Fibroblast of peridontal ligament (primary cell): ENCODE measurements around the gene GHRHR.

ENCODE experiments used
- DNase-seq: peaks from one replicate; pipeline ENCODE4 v3.0.0-alpha.2; 2010; ENCODE audit errors: extremely low read depth

Gene GHRHR

DNA sequence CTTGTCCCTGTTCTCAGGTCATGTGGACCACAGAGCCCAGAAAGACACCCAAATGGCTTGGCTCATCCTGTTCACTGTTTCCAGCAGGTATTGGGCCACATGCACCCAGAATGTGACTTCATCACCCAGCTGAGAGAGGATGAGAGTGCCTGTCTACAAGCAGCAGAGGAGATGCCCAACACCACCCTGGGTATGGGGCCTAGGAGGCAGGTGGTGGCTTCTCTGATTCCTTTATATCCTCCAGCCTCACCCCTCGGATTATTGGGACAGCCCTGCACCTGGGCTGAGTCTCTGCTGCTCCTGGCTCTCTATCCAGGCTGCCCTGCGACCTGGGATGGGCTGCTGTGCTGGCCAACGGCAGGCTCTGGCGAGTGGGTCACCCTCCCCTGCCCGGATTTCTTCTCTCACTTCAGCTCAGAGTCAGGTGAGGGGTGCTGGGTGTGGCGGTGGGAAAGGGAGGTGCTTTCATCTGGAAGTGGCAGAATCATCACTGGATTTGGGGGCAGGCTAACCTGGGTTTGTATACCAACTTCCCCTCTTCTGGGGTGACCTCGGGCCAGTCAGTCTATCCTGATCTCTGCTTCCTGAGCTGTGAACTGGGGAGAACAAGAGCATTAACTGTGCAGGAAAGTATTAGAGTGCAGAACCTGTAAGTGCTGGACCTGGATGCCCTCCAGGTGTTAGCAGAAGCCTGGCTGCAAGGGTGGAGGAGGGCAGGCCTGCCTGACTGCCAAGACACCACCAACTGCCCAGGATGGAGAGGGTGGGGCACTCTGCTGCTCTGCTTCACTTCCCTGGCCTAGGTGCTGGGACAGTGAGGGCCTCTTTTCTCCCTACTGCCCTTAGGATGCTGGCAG, 5.2 kb downstream of the GHRHR start:
- no peak for DNase-seq

DNA sequence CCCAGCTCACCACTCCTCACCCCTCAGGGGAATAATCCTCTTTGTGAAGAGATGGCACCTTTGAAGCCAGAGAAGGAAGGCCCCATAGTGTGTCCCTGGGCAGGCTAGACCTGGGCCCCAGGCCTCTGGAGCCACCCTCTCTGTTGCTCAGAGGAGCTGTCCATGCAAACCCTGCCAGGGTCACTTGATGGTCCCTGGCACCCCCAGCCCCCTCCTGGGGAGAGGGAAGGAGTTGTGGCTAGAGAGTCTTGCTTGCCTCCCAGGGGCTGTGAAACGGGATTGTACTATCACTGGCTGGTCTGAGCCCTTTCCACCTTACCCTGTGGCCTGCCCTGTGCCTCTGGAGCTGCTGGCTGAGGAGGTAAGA, 5.8 kb downstream of the GHRHR start:
- DNase-seq, result no peak

DNA sequence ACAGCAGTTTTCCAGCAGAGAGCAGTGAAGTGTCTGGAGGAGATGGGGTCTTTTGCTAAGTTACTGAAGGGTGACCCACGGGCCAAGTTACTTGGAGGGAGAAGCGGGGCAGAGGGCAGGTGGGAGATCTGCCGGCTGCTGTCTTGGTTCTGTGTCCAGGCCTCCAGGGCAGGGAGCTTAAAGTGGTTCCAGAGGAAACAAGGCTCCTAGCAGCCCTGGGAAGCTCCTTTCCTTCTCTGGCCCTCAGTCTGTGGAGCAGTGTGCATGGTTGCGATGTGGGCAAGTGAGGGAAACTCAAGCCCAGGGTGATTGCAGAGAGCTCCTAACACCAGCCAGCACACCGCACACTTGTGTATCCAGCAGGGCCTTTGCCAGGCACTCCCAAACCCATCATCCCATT, 6.3 kb downstream of the GHRHR start:
- DNase-seq, result no peak

DNA sequence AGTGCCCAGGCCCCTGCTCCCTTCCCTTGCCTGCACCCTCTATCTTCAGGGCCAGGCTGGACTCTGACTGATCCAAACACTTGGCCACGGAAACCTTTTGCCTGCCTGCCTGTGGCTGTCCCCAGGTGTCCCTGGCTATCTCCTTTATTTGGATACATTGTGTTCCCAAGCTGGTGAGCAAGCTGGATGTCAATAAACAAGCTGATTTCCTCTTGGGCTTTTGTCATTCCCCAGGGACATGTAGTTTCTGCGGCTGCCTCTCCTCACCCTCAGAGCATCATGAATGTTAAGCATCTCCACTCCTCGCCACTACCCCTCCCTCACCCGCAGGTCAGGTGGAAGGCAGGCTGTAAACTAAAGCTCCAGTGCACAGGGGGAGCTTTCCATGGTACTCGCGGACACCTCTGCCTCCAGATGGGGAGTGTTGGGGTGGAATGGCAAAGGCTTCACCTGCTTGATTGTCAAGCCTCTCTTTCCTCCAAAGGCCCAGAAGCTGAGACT, 6.9 kb downstream of the GHRHR start:
- no peak for DNase-seq

DNA sequence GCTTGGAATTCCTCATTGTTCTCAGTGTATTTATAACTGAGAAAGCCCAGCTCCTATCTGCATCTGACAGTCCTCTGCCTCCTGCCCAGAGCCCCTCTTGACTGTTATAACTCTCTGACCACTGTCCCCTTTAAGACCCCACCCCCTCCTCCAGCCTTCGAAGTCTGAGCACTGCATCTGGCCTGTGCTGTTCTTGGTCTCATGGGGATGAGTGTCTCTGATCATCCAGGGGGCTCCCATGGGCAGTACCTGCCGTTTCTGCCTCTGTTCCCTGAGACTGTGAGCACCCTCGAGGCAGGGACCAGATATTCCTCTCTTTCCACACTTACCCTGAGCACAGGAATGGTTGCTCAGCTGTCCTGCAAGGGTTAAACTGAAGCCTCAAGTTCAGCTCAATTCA, 7.7 kb downstream of the GHRHR start:
- DNase-seq, result no peak

DNA sequence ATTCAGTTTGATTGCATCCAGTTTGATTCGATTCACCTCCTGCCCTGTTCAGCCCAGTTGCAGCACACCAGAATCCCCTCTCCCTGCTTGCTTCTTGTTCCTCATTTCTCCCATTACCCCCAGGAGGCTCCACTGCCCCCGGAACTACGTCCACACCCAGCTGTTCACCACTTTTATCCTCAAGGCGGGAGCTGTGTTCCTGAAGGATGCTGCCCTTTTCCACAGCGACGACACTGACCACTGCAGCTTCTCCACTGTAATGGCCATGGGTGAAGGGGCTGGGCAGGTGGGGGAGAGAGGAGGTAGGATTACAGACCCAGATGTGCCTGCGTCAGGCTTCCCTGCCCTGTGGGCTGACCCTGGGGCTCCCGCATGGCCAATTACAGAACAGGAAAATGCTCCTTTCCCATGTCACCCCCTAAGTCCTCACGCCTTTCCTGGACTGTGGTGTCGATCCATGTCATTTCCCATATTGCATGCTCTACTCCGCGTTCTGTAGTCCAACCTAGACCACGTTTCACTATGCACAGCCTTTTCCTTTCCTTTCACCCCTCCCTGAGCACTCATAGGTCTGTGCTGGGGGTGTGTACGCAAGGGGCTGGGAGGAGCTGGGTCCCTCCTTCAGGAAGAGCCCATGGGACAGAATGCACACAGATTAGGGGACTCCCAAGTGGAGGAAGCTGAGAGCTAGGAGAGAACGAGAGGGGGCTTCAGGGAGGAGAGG, 8.2 kb downstream of the GHRHR start:
- DNase-seq, result no peak

DNA sequence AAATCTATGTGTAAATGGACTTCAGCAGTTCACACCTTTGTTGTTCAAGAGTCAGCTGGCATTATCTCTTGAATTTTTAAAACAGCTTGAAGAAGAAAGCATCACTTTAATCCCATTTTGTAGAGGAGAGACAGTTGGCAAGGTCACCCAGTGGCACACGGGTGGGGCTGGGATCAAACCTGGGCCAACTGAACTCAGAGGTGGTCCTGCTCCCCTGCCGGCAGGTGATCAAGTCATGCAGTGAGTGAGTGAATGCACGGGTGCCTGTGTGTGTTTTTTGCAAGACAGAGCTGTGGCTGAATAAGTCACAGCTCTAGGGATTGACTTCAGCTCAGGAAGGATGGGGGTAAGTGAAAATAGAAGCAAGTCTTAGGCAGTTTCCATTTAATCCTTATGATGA, 9.5 kb downstream of the GHRHR start:
- DNase-seq, result no peak

DNA sequence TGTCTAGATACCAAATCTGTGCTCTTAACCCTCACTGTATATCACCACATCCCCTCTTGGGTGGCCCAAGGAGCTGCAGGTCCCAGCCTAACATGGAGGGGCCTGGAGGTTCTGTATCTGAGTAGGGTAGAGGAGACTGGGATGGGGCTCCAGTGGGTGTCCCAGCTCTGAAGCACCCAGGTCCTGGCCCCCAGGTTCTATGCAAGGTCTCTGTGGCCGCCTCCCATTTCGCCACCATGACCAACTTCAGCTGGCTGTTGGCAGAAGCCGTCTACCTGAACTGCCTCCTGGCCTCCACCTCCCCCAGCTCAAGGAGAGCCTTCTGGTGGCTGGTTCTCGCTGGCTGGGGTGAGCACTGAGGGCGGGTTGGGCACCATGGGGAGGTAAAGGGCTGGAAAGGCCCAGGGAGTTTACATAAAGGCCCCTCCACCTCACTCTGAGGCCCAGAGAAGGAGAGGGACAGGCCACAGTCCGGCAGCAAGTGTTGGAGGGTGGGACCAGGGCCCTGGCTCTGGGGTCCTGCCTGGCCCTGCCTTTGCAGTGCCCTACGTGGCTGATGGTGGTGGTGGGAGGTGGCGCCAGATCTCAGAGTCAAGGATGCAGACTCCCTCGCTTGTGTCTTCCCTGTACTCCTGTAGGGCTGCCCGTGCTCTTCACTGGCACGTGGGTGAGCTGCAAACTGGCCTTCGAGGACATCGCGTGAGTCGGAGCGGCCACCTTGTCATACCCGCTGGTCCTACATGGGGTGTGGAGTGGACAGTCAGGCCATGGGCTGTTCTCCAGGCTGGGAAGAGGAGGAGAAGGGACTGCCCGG, 10.2 kb downstream of the GHRHR start:
- no peak for DNase-seq

DNA sequence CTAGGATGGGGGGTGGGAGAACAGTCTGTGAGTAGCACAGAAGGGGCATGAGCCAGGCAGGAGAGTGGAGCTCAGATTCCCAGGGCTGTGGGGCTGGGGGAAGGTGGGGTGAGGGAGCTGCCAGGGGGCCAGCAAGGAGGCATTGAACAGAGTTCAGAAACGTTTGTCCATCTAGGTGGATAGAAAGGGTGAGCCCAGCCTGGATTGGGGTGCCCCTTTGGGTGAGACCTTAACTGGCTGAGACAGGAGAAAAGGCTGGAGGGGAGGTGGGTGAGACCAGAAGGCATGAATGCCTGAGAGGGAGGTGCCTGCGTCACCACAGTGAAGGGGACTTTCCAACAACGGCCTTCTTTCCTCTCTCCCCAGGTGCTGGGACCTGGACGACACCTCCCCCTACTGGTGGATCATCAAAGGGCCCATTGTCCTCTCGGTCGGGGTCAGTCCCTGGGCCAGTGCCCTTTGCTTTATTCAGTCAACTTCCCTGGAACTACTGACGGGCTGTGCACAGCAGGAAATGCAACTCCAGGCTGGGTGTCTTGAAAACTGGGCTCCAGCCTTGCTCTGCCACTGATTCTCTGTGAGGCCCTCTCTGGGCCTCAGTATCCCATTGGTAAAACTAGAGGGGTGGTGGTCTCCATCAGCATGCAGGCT, 11.0 kb downstream of the GHRHR start:
- peak; percentile 20 for DNase-seq

DNA sequence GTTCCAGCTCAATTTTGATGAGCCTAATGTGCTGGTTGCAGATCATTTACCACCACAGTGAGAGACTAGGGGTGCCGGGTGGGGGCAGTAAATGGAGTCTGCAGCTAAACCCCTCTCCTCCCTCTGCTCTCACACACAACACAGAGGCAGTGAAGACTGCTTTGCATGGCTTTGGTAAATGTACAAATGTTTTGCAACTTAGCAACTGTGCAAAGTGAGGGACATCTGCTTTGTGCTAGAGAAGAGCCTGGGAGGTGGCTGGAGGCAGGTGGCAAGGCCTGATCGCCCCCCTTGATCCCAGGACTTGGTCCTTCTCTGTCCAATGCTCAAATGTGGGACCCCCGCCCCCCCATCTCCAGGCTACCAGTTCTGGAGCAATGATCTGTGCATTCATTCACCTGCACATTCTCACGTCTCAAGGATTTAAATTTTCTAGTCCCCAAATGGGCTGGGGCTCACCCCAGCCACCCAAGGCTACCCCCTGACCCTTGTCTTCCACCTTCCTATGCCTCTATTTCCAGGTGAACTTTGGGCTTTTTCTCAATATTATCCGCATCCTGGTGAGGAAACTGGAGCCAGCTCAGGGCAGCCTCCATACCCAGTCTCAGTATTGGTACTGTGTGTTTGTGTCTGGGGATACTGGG, 11.6 kb downstream of the GHRHR start:
- DNase-seq, result no peak

DNA sequence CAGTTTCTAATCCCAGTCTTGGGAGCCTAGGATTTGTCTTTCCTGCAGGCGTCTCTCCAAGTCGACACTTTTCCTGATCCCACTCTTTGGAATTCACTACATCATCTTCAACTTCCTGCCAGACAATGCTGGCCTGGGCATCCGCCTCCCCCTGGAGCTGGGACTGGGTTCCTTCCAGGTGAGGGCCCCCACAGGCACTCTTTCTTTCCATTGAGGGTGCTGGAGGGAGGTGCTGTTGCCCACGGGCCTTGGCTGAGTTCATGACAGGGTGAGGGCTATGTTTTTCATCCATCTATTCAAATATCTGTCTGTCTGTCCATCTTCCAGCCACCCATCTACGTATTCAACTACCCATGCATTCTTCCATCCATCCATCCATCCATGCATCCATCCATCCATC, 12.6 kb downstream of the GHRHR start:
- DNase-seq, result no peak

DNA sequence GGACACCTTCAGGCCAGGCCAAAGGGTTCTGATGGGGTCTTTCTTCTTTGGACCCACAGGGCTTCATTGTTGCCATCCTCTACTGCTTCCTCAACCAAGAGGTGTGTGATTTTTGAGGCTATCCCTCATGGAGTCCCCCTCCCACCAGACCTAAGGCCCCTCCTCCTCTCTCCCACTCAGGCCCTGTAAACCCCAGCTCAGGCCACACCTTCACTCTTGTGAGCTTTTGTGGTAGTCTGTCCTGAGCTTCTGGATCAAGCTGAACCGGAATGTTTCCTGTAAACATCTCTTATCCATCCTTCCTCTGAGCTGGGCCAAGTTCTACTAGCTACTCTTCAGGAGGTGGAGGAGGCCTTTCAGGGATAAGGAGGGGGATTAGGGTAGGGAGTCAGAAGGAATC, 13.5 kb downstream of the GHRHR start:
- DNase-seq, result no peak

DNA sequence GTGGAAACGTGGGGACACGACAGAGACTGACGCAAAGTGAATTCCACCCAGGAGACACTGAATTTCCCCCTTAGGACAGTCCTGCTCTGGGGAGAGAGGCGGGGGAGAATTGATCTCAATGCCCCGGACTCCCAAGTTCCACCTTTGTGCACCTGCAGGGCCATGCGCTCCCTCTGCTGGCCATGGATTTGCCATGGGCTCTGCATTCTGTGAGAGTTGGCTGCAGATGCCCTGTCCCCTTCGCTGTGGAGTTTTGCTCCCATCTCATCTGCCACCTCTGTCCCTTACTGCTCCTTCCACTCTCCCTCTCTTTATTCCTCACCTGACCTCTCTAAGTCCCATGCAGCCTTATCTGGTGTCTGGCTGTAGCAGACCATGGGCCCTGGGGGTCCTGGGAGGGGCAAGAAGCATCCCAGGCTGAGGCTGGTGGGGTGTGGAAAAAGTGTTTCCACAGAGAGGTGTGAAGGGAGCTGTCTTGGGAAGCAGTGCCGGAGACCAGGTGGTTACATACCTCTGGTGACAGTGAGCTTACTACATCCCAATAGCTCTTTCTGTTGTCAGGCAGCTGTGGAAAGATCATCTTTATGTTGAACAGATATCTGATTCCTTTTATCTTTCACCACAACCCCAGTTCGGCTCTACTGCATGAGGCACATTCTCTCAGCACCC, 14.3 kb downstream of the GHRHR start:
- no peak for DNase-seq

DNA sequence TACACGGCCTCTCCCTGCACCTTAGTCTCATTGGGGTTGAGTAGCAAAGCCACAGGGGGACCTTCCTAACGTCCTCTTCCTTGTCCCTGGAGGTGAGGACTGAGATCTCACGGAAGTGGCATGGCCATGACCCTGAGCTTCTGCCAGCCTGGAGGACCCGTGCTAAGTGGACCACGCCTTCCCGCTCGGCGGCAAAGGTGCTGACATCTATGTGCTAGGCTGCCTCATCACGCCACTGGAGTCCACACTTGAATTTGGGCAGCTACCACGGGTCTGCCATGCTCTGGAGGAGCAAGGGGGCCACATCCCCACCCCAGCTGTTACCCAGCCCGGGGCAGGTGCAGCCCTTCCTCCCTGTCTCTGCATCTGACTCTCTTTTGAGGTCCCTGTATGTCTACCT, 15.3 kb downstream of the GHRHR start:
- no peak for DNase-seq

DNA sequence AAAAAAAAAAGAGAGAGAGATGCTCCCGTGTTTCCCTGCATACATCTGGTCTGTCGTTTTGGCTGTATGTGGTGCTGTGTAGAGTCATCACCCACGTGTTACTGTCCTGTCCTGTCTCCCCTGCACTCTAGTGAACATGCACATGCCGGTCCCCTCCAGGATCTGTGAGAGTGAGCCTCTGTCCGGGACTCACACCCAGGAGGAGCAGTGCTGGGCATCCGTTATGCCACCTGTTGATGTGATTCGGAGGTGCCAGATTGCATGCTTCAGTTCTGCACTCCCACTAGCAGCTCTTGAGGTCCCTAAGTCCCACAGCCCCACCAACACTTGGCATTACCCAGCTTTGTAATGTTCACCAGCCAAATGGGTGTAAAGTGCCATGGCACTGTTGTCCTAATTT, 16.4 kb downstream of the GHRHR start:
- no peak for DNase-seq

DNA sequence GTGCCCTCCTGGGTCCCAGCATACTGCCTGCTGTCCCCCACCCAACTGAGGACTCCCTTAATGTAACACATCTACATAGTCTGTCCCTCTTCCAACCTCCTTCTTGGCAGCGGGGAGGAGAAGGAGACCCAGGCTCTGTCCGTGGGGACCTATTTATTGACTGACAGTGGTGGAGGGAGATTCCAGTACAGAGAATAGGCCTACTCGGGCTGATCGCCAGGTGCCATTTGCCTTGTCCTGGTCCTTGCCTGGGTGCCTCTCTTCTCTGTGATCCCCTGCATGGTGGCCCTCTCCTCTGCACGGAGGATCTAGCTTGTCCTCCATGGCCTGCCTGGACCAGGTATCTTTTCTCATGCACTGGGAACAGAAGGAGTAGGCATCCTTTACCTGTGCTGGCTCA, 17.0 kb downstream of the GHRHR start:
- DNase-seq, result no peak

DNA sequence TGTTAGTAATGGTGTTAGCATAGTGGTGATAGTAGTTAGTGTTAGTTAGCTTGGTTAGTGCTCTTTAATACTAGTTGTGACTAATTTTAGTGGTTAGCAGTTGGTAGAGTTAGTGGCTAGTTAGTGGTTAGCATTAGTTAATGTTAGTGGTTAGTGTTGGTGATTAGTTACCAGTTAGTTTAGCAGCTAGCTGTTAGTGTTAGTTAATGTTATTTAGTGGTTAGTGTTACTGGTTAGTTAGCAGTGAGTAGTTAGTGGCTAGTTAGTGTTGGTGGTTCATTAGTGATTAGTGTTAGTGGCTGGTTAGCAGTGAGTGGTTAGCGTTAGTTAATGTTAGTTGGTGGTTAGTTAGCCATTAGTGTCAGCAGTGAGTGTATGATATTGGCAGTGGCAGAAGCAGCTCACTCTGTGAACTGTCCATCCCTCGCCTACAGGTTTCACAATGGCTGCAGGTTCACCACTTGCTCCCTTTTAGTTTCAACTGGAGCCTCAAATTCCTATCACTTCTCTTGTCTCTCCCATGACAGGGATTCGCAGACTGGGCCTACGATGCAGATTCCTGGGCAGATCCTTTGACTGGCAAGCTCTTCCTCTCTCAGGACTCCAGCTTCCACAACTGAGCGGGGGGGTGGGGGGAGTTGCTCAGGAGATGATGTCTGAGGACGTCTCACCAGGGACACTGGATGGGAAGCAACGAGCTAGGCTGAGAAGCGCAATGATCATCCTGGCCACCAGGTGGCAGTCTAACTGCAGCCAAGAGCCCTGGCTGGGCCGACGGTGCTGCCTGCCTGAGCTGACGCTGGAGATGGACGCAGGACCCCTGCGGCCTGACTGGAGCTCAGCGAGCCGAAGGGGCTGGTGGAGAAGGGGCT, 19.5 kb downstream of the GHRHR start:
- DNase-seq, result peak; percentile 79

DNA sequence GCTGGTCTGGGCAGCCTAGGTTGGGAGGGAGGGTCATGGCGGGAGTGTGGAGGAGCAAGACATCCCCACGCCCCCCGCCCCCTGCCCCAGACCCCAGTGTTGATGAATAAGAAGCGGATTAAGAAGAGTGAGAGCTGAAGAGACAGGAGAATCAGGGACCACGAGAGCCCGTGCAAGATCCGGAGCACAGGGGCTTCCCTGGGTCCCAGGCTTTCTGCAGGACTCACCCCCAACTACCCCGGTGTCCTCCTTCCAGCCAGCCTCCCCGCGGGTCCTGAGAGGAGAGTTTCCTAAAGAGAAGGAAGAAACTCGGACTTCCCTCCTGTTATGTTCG, 20.1 kb downstream of the GHRHR start:
- DNase-seq, result no peak

DNA sequence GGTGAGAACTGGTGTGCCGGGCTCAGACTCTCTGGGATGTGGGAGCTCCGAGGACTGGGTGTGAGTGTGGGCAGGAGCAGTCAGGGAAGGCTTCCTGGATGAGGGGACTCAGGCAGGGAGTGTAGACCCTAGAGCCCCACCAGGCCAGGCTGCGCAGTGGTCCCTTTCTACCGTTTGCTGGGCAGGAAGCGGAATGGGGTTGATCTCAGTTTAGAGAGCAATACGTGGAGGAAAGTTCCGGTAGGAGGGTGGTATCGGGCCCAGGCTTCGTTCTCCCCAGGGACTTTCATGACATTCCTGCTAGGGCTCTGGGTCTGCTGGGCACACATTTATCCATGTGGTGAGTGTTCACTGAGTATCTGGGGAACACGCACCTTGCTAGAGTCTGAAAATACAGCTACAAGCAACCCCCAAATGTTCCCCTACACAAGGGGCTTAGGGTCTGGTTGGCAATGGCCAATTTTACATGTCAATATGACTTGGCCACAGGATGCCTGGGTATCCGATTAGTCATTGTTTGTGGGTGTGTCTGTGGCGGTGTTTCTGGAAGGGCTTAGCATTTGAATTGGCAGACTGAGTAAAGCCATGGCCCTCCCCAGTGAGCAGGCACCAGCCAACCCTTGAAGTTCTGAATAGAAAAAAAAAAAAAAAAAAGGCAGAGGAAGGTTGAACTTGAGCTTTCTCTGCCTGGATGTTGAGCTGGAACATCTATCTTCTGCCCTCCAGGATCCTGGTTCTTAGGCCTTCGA, 20.8 kb downstream of the GHRHR start:
- peak; percentile 54 for DNase-seq
